HG03095 (cell line): ENCODE measurements around the gene SRBD1.

Source experiments
- ATAC-seq: cut with Tn5 transposase; IDR thresholded peaks from one replicate; pipeline ENCODE4 v1.9.1; 2021; ENCODE audit warnings: moderate library complexity; ENCODE audit not compliant: unreplicated experiment

The SRBD1 gene

DNA sequence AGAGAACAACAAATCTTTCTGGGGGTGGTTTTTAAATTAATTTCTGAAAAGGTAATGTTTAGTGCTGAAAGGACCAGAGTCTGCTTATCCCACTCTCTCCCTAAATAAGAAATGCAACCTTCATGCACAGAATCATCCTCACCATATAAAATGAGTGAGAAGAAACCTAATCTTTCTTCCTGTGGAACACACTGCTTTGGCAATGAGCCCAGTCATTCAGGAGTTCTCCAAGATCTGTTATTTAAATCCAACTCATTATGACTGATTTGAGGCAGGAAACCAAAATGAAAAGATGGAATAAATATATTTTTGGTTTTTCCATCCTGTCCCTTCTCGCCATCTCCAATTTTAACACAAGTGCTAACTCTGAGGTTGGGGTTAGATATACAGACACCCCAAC is 228.3 kb downstream of the SRBD1 start:
- ATAC-seq, result no peak

DNA sequence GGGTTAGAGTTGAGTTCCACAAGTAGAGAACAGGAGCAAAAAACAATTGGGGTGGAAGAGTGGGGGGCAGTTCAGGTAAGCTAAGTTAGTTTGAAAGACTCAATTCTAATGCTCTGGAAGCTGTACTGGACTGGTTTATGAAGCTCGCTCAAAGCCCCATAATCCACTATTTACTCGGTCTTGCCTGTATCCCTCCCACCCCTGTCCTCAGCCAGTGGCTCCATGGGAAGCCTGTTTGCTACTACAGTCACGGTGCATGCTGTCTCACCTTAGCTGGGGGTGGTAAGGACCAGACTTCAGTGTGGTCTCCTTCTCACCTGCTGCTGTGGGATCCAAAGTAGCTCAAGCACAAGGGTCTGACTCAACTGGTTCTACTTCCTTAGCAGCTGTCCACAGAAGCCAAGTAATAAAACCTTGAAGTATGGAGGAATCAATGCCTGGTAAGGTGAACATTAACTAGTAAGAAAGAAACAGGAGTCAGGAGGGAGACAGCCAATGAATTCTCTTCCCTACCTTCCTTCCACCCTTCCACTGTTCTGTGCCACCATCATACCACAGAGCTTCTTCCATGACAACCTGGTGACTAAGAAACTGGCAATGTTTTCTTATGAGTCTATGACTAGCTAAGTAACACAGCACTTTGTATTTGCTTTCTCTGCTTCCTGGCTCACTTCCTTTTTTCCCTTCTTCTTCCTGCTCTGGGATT is 230.8 kb downstream of the SRBD1 start:
- ATAC-seq, result no peak

DNA sequence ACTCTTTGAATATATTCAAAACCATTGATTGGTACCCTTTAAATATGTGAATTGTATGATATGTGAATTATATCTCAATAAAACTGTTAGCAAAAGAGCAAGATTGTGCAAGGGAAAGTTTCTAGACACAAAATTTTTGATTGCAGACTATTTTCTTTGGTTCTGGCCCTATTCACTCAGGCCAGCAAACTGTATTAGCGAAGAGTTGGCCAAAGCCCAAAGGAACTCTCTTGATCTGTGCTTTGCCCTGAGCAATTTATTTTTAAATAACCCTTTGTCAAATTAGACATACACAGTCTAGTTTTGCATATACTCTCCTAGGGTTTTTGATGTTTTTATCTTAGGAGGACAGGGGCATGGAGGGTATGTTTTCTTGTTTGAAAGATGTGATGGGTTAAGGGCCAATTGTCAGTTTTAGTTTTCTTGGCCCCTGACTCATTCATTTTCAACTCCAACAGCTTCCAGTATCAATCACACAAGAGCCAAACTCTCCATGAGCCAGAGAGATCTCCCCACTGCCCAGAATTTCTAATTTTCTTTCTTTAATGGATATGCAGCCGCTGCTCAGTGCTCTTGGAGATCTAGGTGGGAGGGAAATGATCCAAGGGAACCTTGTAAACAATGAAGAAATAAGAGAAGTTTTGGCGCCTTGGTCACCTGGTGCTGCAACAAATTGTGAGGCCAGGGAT is 231.5 kb downstream of the SRBD1 start:
- ATAC-seq, result no peak

DNA sequence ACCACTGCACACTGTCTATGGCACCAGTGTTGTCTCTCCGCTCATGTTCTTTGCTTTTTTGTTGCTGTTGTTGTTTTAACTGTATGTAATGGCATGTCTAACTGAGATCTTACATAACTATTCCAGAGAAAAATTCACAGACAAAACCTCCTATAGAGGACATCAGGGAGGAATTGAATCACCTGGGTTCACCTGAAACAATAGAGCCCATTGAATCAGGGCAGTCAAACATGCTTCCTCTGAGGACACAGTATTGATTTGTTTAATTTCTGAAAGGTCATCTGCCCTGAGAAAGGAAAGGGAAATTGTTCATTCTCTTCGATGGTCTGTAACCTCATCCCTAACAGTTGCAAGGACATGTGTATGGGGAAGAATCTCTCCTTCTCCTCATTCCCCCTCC is 237.5 kb downstream of the SRBD1 start:
- no peak for ATAC-seq

DNA sequence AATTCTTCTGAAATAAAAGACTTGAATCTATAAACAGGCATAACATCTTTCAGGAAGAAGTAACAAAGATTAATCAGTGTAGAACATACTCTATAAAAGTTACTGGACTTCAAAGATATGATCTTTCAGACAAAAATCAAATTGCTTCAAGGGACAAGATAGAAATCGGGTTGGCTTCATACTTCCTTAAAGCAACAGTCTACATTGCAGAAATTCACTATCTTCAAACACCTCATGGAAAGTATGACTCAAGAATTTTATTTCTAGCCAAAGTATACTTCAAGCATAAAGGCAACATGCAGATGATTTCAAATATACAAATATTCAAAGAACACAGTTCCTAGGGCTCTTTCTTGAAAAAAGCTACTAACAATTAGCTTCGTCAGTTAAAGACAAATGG is 240.7 kb downstream of the SRBD1 start:
- ATAC-seq, result no peak

DNA sequence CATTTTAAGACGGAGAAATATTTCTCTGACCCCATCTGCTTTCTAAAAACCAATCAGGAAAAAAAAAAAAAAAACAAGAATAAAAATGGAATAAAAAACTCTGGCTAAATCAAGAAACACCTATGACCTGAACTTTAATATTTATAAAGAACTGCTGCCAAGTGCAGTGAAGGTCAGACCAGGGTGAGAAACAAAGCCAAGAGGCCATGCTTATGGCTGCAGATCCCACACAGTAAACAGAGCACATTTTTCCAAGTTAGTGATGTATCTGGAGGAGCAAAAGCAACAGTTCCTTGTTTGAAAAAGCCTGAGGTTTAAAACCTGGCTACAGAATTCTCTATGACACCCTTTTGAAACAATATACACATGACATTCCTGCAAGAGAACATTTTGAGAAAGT is 242.3 kb downstream of the SRBD1 start:
- ATAC-seq, result no peak

DNA sequence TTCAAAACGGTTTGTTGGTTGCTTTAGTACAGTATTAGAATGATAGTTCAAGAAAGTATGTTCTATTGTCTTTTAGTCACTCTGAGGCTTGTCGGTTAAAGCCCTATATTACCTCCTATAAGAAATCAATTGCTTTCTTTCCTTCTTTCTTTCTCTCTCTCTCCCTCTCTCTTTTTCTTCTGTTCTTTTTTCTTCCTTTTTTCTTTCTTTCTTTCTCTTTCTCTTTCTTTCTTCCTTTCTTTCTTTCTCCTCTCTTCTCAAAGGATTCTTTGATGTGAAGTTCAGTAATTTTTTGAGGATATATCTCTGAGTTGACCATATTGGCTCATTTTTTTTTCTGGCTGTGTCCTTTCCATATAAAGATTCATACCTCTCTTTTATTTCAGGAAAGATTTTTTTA is 249.4 kb downstream of the SRBD1 start:
- no peak for ATAC-seq

DNA sequence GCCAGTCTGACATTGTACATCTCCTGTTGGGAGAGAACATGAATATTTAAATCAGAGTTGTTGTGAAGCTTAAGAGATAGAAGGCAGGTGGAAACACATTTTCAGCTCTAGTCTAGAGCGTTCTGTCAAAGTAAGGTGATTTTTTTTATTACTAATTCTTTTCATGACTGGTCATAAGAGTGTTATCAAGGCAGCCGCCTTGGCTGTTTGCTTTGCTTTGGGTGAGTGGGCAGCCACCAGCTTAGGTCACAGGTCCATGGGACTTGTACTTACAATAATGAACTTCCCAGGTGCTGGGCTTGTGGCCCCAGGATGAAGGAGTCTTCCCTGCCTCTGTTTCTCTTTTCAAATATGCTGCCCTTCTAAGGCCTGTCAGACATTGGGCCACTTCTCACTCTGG is 256.3 kb downstream of the SRBD1 start:
- ATAC-seq, result no peak

DNA sequence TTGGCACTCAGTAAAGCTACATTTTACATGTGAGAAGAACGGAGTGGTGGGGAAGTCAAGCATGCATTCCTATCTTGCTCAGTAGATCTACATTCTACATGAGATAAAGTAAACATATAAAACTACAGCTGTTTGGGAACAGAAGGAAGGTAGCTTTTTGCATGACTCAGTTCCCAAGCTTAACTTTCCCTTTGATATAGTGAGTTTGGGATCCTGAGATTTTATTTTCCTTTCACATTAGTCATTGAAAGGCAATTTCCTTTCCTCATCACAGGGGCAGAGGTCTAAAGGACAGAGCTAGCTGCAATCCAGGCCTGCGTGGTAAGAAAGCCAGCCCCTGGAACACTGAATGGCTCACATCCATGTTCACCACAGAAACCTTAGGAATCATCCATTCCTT is 257.2 kb downstream of the SRBD1 start:
- no peak for ATAC-seq

DNA sequence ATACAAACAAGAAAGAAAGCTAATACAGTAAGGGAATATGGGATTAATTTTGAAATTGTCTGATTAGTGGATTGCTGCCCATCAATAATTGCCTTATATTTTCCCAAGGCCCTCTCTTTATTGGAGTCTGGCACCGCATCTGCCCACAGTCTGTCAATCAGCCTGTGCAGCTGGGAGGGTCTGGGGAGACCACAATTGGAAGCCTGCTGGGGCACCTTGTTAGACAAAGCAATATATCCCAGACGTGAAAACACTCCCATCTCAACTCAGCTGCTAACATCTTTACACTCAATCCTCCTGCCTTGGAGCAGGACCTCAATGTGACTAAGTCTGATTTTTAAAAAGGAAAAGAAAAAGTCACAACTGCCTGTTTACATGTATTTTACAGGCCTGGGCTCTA is 258.6 kb downstream of the SRBD1 start:
- ATAC-seq, result no peak

DNA sequence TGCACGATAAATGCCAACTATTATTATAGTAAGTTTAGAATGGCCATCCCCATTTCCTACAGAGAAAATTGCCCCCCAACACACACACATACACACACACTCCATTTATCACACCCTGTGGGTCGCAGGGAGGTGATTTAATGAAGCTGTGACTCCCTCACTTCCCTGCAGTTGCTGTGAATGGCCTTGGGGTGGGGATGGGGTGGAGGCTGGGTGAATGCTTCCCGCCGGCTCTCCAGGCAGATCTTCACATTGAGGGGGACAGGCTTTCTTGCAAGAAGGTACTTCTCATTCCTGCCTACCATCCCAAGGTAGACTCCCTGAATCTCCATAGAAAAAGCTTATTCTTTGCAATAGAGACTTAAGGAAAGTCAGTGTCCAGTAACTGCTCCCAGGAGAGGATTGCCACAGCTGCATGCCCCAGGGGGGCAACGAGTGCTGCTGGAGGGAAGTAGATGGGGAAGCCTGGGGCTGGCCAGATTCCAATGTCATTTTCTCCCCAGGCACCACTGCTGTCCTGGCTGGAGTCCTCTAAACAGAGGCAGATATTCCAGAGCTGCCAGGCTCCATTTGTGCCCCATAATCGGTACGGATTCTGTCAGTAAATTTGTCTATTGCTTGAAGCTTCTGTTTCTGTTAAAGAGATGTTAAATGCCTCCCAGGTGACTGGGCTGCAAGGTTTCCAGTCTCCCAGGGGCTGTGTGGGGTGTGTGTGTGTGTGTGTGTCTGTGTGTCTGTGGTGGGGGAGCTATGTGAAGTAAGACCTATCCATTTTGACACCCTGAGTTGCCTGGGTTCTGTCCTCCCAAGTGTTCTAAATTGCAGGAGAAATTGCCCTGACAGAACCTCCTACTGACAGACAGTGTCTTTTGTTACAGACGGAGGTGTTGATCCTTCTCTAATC is 265.5 kb downstream of the SRBD1 start:
- no peak for ATAC-seq

DNA sequence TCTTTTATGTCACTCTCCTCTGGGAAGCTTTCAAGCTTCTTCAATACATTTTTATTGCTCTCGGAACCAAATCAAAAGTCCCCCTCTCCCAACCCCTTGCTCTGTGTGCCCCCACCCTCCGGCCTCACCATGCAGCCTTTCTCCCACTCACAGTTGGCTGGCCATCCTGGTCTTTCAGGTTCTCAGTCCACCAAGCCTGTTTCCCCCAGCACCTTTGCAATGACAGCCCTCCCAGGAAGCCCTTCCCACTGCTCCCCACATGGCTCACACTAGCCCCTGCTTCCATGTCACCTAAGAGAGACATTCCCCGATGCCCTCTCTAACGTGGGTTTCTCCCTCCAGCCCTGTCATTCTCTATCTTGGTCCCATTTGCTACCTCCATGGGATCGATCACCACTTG is 266.6 kb downstream of the SRBD1 start:
- ATAC-seq, result no peak

DNA sequence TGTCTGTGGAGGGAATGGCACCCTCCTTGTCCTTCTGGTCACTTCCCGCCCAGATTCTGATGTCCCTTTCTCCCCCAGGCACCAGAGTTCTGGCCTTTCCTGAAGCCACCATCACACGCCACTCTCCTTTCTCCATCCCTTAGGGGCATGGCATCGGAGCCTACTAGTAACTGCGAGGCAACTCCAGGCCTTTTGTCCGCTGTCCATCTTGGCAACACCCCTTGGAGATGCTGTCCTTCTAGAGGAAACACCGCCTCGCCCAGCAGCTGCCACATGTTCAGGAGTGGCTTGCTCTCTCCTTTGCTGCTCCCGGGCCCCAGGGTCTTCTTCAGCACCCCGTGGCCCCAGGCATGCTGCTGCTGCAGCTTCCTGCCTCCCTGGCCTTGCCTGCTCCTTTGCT is 267.0 kb downstream of the SRBD1 start:
- no peak for ATAC-seq

DNA sequence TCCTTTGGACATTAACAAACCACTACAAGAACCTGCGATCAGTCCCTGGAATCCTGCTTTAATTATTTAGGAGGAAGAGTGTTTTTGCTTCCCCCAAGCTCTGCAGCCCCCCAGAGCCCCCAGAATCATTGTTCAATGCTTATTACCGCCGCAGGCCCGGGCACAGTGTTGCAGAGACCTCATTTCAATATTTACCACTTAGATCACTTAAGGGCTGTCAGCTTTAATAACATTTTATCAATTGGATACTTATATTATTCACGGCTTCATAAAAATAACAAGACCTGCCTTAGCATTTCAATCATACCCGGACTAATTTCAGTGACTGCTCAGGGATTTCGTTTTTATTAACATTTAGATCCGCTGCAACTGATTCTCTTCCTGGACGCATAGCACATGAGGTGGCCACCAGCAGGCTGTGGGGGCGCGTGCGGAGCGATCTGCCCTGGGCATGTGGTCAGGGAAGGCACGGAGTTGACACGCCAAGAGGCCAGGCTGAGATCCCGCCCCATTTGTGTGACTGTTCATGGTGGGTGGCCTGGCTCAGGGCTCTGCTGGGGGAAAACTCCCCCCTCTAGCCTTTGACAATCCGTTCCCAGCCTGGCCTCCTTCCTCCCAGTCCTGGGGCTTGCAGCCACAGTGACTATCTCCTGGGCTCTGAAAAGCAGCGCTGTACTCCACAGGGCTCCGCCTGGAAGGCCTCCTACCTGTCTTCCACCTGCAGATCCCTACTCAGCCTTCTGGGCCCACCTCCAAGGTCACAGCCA is 267.6 kb downstream of the SRBD1 start:
- no peak for ATAC-seq

DNA sequence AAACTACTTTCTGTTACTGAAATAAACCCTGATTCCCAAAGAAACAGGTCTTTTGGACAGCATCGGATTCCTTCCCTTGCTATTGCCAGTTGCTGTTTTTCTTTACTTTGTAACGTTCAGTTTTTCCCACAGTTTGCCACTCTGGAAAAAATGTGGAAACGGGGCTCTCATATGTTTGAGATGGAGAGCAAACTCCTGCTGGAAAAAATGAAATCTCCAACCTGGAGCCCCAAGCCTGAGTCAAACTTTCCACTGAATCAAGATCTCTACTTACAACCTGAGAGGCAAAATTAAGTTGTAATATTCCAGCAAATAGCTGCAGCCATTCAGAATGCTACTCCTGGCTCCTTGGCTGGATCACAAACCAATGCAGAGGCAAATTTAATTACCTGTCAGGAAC is 270.7 kb downstream of the SRBD1 start:
- ATAC-seq, result no peak

DNA sequence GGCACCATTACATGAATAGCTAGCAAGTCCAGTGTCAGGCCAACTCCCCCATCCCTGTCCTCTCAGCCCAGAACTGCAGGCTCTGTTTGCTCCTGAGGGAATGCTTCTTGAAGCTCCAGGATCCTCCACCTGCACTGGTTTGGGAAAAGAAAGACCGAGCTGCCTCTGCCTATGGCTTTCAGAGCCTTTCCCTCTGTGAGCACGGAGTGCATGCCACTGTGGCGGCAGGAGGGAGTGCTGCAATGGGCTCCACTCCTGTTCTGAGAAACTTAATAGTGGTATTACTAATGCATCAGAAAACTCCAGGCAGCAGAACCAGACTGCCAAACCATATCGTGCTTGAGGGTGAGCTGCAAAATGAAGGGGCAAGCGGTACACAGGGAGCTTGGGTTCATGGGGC is 271.8 kb downstream of the SRBD1 start:
- no peak for ATAC-seq
